HG02870 (cell line): ENCODE results near the gene TBC1D28.
"Not testable (repeated sequence)": the region's sequence is repeated elsewhere in the genome, so short reads cannot be mapped to it uniquely, and the experiment has no call there.

ENCODE experiments used
- ATAC-seq: cut with Tn5 transposase; IDR thresholded peaks from one replicate; pipeline ENCODE4 v1.9.1; 2021; ENCODE audit warnings: mild to moderate bottlenecking, moderate library complexity; ENCODE audit not compliant: unreplicated experiment

TBC1D28 gene

DNA sequence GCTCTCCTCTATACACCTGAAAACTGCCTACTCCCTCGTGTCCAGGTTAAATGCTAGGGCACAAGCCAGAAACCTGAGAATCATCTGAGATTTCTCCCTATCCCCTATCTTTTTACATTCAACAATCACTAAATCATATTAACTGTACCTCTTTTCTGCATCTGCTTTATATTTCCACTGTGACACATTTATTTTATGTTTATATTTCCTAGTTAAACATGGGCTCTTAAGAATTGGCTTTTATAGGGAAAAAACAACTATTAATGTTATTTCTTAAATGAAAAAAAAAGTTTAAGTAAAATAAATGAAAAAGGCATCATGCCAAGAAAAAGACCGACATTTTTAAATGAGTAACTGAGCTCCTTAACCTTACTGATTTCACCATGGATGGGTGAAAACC, 26.6 kb downstream of the TBC1D28 start:
- not testable (repeated sequence) for ATAC-seq

DNA sequence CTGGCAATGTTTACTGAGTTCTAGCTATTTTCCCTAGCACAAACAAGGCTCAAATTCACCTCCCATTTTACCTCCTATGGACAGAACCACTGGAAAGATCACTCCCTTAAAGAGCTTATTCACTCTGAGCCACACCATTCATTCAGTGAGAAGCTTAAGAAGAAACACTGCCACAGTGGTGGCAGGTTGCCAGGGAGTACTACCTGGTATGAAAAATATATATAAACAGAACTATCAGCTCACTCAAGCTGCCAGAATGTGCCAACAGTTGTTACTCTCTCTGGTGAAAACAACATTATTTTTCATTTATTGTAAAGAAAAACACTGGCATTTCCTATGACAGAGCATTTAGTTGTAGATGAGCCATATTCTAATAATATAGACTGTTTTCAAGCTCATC, 31.2 kb downstream of the TBC1D28 start:
- not testable (repeated sequence) for ATAC-seq

DNA sequence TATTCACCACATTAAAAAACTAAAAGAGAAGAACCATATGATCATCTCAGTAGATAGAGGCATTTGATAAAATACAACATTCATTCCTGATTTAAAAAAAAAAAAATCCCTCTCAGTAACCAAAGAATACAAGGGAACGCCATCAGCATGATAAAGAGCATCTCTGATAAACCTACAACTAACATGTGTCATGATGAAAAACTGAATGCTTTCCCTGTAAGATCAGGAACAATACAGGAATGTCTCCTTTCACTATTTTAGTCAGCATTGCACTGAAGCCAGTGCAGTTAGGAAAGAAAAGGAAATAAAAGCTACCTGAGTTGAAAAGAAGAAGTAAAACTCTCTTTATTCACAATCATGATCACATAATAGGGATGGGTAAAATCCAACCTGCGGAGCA, 51.1 kb downstream of the TBC1D28 start:
- ATAC-seq = not testable (repeated sequence)
